Activated naive CD8-positive, alpha-beta T cell treated with anti-CD3 and anti-CD28 coated beads, Interleukin-2, amount 10 ng/mL, durations not matched to agents 7 days and 5 days (primary cell): ENCODE results near the gene VSIR. TPM values are rescaled to one million over a fixed set of nuclear protein-coding genes. Genes with fewer than 3 reads are reported as not detected.

ENCODE experiments used
- ATAC-seq: fragments of 150-1000 bp; cut with Tn5 transposase; one replicate; pipeline ENCODE4 v1.10.0; 2021; ENCODE audit warnings: low read depth, moderate library complexity
- POLR2A ChIA-PET: fragments of 350-600 bp; sonication (Branson Sonifier 250); formaldehyde crosslinking; loops from one replicate; lab custom pipeline; 2021; ENCODE audit warnings: antibody characterized with exemption; lab: Charles Lee
- DNase-seq: peaks from one replicate; pipeline ENCODE4 v3.0.0; 2021
- H3K27ac Mint-ChIP-seq: one replicate; pipeline ENCODE4 v1.8.0; 2022; ENCODE audit warnings: mild to moderate bottlenecking, mixed read lengths
- H3K27me3 Mint-ChIP-seq: one replicate; pipeline ENCODE4 v1.8.0; 2022; ENCODE audit warnings: mild to moderate bottlenecking, moderate library complexity, mixed read lengths
- H3K36me3 Mint-ChIP-seq: one replicate; pipeline ENCODE4 v1.8.0; 2021; ENCODE audit warnings: mild to moderate bottlenecking, mixed read lengths
- H3K4me1 Mint-ChIP-seq: one replicate; pipeline ENCODE4 v1.8.0; 2021; ENCODE audit warnings: mixed read lengths
- H3K4me3 Mint-ChIP-seq: one replicate; pipeline ENCODE4 v1.8.0; 2022; ENCODE audit warnings: mild to moderate bottlenecking, moderate library complexity, mixed read lengths
- H3K9me3 Mint-ChIP-seq: one replicate; pipeline ENCODE4 v1.8.0; 2021; ENCODE audit warnings: mixed read lengths
- total RNA-seq, 2 experiments: library from RNA; stranded (reverse); gene quantifications; one replicate each; pipeline ENCODE4 v1.2.3, GENCODE V29; 2021

Gene VSIR
- total RNA-seq, 2 experiments from 2014 or later: 124 to 125 TPM

- POLR2A ChIA-PET: interaction anchor here (1.0 to 1.4 kb wide), 4 partner anchors 16 to 61 kb away, joined by 3 to 4 read pairs (median 3); no protein-coding TSS in a partner anchor
- H3K4me3 Mint-ChIP-seq: no peak overlapping the region
- no peaks in the 10 kb centered on the region for H3K9me3 Mint-ChIP-seq
- H3K4me1 Mint-ChIP-seq: peaks cover 6% of the 10 kb centered on the region
- DNase-seq (no peak), ATAC-seq (no peak)
- peaks cover 4% of the 10 kb centered on the region for H3K36me3 Mint-ChIP-seq
- H3K27me3 Mint-ChIP-seq: no peaks in the 10 kb centered on the region
- no peak overlapping the region for H3K27ac Mint-ChIP-seq
Measured at GRCh38 chr10:71812913-71813590, 39.7 kb upstream of the VSIR start.

DNA sequence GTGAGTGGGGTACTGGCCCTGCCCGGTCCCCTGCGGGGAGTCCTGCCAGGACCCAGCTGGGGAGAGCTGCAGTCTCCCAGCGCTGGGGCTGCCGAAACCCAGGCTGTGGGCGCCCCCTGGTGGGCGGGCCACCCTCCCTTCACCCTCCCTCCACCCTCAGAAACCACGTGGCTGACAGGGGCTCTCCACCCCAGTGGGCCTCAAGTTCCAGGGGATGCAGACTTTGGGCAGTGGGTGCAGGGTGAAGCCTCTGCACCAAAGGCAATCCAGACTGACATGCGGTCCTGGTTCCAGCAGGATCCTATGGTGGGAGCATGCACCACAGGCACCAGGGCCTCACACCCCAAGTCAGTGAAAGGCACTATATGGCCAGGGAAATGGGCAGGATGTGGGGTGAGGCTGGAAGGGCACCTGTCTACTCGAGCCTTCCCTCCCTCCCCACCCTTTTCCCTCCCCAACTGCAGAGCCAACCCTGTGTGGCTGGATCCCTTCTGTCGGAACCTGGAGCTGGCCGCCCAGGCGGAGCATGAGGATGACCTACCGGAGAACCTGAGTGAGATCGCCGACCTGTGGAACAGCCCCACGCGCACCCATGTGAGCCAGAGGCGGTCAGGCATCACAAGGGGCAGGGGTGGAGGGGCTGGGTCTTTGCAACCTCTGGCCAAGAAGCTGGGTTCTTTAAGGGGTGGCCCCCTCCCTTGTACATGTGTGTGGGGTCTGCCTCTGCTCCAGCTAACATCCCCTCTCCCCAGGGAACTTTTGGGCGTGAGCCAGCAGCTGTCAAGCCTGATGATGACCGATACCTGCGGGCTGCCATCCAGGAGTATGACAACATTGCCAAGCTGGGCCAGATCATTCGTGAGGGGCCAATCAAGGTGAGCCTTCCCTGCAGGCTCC, 38.9 kb upstream of the VSIR start:
- peaks cover 6% of the 10 kb centered on the region for H3K4me1 Mint-ChIP-seq
- peak; percentile 92 for DNase-seq
- peaks cover 3% of the 10 kb centered on the region for H3K36me3 Mint-ChIP-seq
- H3K4me3 Mint-ChIP-seq: no peak overlapping the region
- H3K27ac Mint-ChIP-seq: no peak overlapping the region
- H3K9me3 Mint-ChIP-seq: no peaks in the 10 kb centered on the region
- H3K27me3 Mint-ChIP-seq: no peaks in the 10 kb centered on the region
- POLR2A ChIA-PET: interaction anchor here (0.6 to 1.4 kb wide), 8 partner anchors 15 to 121 kb away, joined by 3 to 4 read pairs (median 3); no protein-coding TSS in a partner anchor
- ATAC-seq: peak; percentile 95

DNA sequence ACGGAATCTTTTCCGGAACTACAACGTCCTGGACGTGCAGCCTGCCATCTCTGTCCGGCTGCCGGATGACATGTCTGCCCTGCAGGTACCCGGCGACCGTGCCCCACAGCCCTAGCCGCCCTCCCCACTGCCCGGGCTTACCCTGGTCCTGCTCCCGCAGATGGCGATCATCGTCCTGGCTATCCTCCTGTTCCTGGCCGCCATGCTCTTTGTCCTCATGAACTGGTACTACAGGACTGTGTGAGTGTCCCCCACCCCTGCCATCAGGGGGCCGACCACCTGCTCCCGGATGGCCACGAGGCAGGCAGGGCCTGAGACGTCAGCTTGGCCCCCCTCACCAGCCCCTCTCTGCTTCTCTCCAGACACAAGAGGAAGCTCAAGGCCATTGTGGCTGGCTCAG, 38.0 kb upstream of the VSIR start:
- DNase-seq (no peak), ATAC-seq (no peak)
- POLR2A ChIA-PET: interaction anchor here (0.6 to 1.2 kb wide), 7 partner anchors 15 to 120 kb away, joined by 3 to 6 read pairs (median 3); no protein-coding TSS in a partner anchor
- H3K4me3 Mint-ChIP-seq: no peak overlapping the region
- no peaks in the 10 kb centered on the region for H3K9me3 Mint-ChIP-seq
- no peaks in the 10 kb centered on the region for H3K27me3 Mint-ChIP-seq
- no peak overlapping the region for H3K27ac Mint-ChIP-seq
- no peaks in the 10 kb centered on the region for H3K36me3 Mint-ChIP-seq
- peaks cover 6% of the 10 kb centered on the region for H3K4me1 Mint-ChIP-seq

DNA sequence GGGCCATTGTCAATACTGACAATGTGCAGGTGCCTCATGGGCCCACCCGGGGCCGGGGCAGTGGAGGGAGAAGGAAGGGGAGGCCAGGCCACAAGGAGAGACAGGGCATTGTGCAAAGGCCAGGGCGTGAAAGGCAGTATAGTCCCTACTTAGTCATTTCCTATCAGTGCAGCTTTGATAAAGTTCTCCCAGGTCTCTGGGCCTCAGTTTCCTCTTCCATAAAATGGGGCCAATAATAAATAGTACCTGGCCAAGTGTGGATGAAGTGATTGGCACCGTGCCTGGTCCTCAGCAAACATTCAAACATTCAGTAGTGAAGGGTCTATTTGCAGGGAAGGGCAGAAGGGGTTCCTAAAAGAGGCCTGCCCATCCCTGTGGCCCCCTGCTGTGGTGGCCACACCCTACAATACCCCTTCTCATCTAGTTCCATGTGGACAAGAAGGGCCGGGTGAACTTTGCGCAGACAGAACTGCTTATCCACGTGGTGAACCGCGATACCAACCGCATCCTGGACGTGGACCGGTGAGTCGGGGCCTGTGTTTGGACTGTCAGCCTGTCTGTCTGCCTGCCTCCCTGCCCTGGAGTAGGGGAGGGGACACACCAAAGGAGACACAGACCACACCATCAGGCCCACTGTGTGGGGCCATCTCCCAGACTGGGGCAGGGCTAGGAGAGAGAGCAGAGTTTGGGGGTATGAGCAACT, 36.9 kb upstream of the VSIR start:
- no peak for DNase-seq
- Mint-ChIP-seq H3K27ac (no peak overlapping the region), H3K9me3 (no peaks in the 10 kb centered on the region), H3K27me3 (peaks cover 2% of the 10 kb centered on the region), H3K4me1 (peaks cover 6% of the 10 kb centered on the region), H3K36me3 (no peaks in the 10 kb centered on the region), H3K4me3 (no peak overlapping the region)
- ATAC-seq: no peak
- POLR2A ChIA-PET: interaction anchor here (0.7 kb wide), 1 partner anchor 37 kb away, joined by 6 read pairs; no protein-coding TSS in a partner anchor

GRCh38 chr10:71809628-71810027, 36.3 kb upstream of the VSIR start:
- no peaks in the 10 kb centered on the region for H3K9me3 Mint-ChIP-seq
- POLR2A ChIA-PET: no interaction called here
- H3K36me3 Mint-ChIP-seq: no peaks in the 10 kb centered on the region
- H3K27me3 Mint-ChIP-seq: peaks cover 6% of the 10 kb centered on the region
- H3K4me3 Mint-ChIP-seq: no peak overlapping the region
- H3K4me1 Mint-ChIP-seq: peaks cover 6% of the 10 kb centered on the region
- no peak overlapping the region for H3K27ac Mint-ChIP-seq
- ATAC-seq (no peak), DNase-seq (no peak)

DNA sequence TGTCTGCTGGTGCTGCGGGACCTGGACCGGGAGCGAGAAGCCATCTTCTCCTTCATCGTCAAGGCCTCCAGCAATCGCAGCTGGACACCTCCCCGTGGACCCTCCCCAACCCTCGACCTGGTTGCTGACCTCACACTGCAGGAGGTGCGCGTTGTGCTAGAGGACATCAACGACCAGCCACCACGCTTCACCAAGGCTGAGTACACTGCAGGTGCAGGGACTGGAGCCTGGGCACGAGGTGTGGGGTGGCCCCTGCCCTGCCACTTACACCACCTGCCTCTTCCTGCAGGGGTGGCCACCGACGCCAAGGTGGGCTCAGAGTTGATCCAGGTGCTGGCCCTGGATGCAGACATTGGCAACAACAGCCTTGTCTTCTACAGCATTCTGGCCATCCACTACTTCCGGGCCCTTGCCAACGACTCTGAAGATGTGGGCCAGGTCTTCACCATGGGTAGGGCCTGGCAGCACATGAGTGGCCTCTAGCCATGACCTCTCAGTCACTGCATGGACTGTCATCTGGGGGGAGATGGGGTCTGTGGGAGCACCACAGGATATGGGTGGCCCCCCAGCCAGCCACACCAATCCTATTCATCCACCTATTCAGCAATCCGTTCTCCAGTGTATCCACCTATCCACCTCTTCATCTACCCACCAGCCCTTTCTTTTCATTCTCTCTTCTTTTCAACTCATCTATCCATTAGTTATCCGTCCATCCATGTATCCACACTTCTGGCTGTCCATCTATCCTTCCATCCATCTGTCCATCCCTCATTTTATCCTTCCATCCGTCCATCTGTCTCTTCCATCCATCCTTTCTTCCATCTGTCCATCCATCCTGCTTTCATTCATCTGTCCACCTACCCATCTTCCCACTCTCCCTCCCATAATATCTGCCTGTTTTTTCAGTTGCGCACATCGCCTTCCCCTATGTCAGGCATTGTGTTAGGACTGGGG, 34.5 kb upstream of the VSIR start:
- Mint-ChIP-seq H3K9me3 (no peaks in the 10 kb centered on the region), H3K27me3 (peaks cover 6% of the 10 kb centered on the region), H3K36me3 (no peaks in the 10 kb centered on the region), H3K4me3 (no peak overlapping the region), H3K27ac (no peak overlapping the region), H3K4me1 (peaks cover 8% of the 10 kb centered on the region)
- DNase-seq (no peak), ATAC-seq (no peak)
- POLR2A ChIA-PET: interaction anchor here (1.0 kb wide), 1 partner anchor 35 kb away, joined by 4 read pairs; the partner anchor contains the start of gene VSIR

- Mint-ChIP-seq H3K27me3 (peaks cover 6% of the 10 kb centered on the region), H3K27ac (no peak overlapping the region), H3K36me3 (no peaks in the 10 kb centered on the region), H3K9me3 (no peaks in the 10 kb centered on the region), H3K4me1 (peaks cover 7% of the 10 kb centered on the region), H3K4me3 (no peak overlapping the region)
- ATAC-seq: no peak
- POLR2A ChIA-PET: no interaction called here
- DNase-seq: no peak
Measured at GRCh38 chr10:71806704-71807556, 33.6 kb upstream of the VSIR start.

DNA sequence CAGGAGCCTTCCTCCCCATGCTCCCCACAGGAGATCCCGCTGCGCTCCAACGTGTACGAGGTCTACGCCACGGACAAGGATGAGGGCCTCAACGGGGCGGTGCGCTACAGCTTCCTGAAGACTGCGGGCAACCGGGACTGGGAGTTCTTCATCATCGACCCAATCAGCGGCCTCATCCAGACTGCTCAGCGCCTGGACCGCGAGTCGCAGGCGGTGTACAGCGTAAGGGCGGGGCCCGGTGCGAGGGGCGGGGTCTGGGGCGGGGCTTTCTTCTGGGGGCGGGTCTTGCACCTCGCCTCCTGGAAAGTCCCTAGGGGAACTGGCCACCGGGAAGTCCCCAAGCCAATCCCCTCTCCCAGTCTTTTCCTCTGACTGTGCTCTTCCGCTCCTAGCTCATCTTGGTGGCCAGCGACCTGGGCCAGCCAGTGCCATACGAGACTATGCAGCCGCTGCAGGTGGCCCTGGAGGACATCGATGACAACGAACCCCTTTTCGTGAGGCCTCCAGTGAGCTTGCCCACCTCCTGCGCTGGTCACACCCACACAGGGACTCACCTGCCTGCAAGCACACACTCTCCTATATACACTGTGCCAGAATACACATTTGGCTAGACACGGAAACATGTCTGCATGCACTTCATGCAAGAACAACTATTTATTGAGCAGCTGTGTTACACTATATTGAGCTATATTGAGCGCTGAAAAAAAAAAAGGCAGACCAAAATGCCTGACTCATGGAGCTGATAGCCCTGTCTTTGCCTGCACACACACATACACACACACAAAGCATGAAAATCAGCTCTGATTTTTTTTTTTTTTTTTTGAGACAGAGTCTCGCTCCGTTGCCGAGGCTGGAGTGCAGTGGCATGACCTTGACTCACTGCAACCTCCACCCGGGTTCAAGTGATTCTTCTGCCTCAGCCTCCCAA, 32.7 kb upstream of the VSIR start:
- H3K36me3 Mint-ChIP-seq: no peaks in the 10 kb centered on the region
- DNase-seq: no peak
- no peaks in the 10 kb centered on the region for H3K9me3 Mint-ChIP-seq
- H3K4me3 Mint-ChIP-seq: no peak overlapping the region
- no peak for ATAC-seq
- H3K27me3 Mint-ChIP-seq: peaks cover 6% of the 10 kb centered on the region
- peaks cover 7% of the 10 kb centered on the region for H3K4me1 Mint-ChIP-seq
- H3K27ac Mint-ChIP-seq: no peak overlapping the region
- POLR2A ChIA-PET: no interaction called here

- H3K4me3 Mint-ChIP-seq: no peak overlapping the region
- peaks cover 4% of the 10 kb centered on the region for H3K4me1 Mint-ChIP-seq
- H3K27ac Mint-ChIP-seq: no peak overlapping the region
- DNase-seq (no peak), ATAC-seq (no peak)
- peaks cover 6% of the 10 kb centered on the region for H3K27me3 Mint-ChIP-seq
- H3K9me3 Mint-ChIP-seq: no peaks in the 10 kb centered on the region
- POLR2A ChIA-PET: no interaction called here
- H3K36me3 Mint-ChIP-seq: no peaks in the 10 kb centered on the region
Measured at GRCh38 chr10:71804077-71804476, 30.8 kb upstream of the VSIR start.

DNA sequence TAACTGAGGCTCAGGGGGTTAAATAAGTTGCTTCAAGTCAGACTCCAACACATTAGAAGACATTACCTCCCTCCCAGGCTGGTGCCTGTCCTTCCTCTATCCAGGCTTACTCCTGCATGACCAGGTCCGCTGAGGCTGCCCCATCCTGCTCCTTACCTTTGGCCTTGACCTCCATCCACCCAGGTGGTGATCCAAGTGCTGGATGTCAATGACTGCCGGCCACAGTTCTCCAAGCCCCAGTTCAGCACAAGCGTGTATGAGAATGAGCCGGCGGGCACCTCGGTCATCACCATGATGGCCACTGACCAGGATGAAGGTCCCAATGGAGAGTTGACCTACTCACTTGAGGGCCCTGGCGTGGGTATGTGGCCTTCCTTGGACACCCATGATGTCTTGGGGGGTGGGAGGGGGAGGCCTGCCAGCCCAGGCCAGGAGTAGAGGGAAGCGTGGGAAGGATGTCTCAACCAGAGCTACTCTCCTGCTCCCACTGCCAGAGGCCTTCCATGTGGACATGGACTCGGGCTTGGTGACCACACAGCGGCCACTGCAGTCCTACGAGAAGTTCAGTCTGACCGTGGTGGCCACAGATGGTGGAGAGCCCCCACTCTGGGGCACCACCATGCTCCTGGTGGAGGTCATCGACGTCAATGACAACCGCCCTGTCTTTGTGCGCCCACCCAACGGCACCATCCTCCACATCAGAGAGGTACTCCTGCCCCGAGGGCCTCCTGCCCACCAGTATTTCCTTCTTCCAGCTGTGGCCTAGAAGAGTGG, 29.6 kb upstream of the VSIR start:
- Mint-ChIP-seq H3K27me3 (peaks cover 6% of the 10 kb centered on the region), H3K9me3 (no peaks in the 10 kb centered on the region), H3K4me3 (no peak overlapping the region), H3K4me1 (peaks cover 7% of the 10 kb centered on the region), H3K27ac (no peak overlapping the region), H3K36me3 (no peaks in the 10 kb centered on the region)
- ATAC-seq (no peak), DNase-seq (no peak)
- POLR2A ChIA-PET: no interaction called here
